CD4-positive, alpha-beta T cell (primary cell): ENCODE results near the gene PGBD1. TPM values are rescaled to one million over a fixed set of nuclear protein-coding genes. Genes with fewer than 3 reads are reported as not detected.
A peak's percentile ranks its signal among the peaks of the same experiment; 100 is the strongest.
"Not testable (repeated sequence)": the region's sequence is repeated elsewhere in the genome, so short reads cannot be mapped to it uniquely, and the experiment has no call there.

Experiments
- ATAC-seq: fragments of 200-7000 bp; cut with Tn5 transposase; one replicate; pipeline ENCODE4 v1.10.0; 2022; ENCODE audit warnings: mild to moderate bottlenecking; ENCODE audit not compliant: poor library complexity
- CTCF ChIA-PET: fragments of 350-600 bp; sonication (Branson Sonifier 250); formaldehyde crosslinking; loops from one replicate; lab custom pipeline; 2021; ENCODE audit warnings: antibody characterized with exemption, inconsistent platforms; lab: Charles Lee
- POLR2A ChIA-PET: fragments of 350-600 bp; sonication (Branson Sonifier 250); formaldehyde crosslinking; loops from one replicate; lab custom pipeline; 2021; ENCODE audit warnings: antibody characterized with exemption, inconsistent platforms; lab: Charles Lee
- DNase-seq, 14 experiments: peaks; one replicate each; pipeline ENCODE4 v3.0.0-alpha.2; 2013 to 2020; ENCODE audit warnings: mixed read lengths in 2 of 14
- H3K27ac ChIP-seq, 2 donors: one replicate each; pipeline versions ENCODE4 v1.5.1 to v1.7.0; 2013; ENCODE audit warnings: low read length in 2 of 2, low read depth in 1 of 2, mild to moderate bottlenecking in 1 of 2
- H3K27me3 ChIP-seq, 2 experiments: 1 replicate in 1 of 2; 2 replicates in 1 of 2; pipeline versions ENCODE4 v1.6.1 to v1.7.0; 2013; ENCODE audit warnings: low read length in 2 of 2, control low read depth in 1 of 2, mild to moderate bottlenecking in 1 of 2, moderate library complexity in 1 of 2; ENCODE audit not compliant: insufficient read depth in 2 of 2, control insufficient read depth in 1 of 2
- H3K36me3 ChIP-seq: one replicate; pipeline ENCODE4 v1.6.1; 2013; ENCODE audit warnings: low read length, control low read depth; ENCODE audit not compliant: insufficient read depth
- H3K4me1 ChIP-seq: one replicate; pipeline ENCODE4 v1.6.1; 2013; ENCODE audit warnings: low read length, control low read depth; ENCODE audit not compliant: insufficient read depth
- H3K4me3 ChIP-seq: one replicate; pipeline ENCODE4 v1.5.1; 2013; ENCODE audit warnings: mild to moderate bottlenecking, low read length, moderate library complexity
- H3K9me3 ChIP-seq, 2 experiments: 1 replicate in 1 of 2; 2 replicates in 1 of 2; pipeline versions ENCODE4 v1.6.1 to v1.7.0; 2013; ENCODE audit warnings: low read length in 2 of 2, mild to moderate bottlenecking in 2 of 2, control low read depth in 1 of 2, moderate library complexity in 1 of 2; ENCODE audit not compliant: control insufficient read depth in 1 of 2, insufficient read depth in 1 of 2
- H3K27ac Mint-ChIP-seq: one replicate; pipeline ENCODE4 v1.8.0; 2020; ENCODE audit warnings: mixed read lengths
- H3K27me3 Mint-ChIP-seq: one replicate; pipeline ENCODE4 v1.8.0; 2021; ENCODE audit warnings: mixed read lengths
- H3K36me3 Mint-ChIP-seq: one replicate; pipeline ENCODE4 v1.8.0; 2021; ENCODE audit warnings: low read depth, mixed read lengths
- H3K4me1 Mint-ChIP-seq: one replicate; pipeline ENCODE4 v1.8.0; 2021; ENCODE audit warnings: low read depth, mixed read lengths
- H3K4me3 Mint-ChIP-seq: one replicate; pipeline ENCODE4 v1.8.0; 2020; ENCODE audit warnings: mild to moderate bottlenecking, mixed read lengths
- H3K9me3 Mint-ChIP-seq: one replicate; pipeline ENCODE4 v1.8.0; 2020; ENCODE audit warnings: mixed read lengths
- CTCF ChIP-seq: fragments of 200-600 bp; IDR thresholded peaks from one replicate; pipeline ENCODE4 v1.8.0; 2022; ENCODE audit warnings: antibody characterized with exemption, mild to moderate bottlenecking
- intact Hi-C, 2 experiments: fragments of 100-400 bp; cut with DNase I in 1 of 2; cut with micrococcal nuclease in 1 of 2; formaldehyde crosslinking; loops; one replicate each; pipeline versions ENCODE4 v1.15.1 to v1.9.0; 2023 to 2025; cut with DNase I, micrococcal nuclease
- total RNA-seq, 174 experiments: library from RNA in 2 of 174; stranded (reverse) in 2 of 174; gene quantifications; one replicate each; pipeline ENCODE4 v1.2.3 and lab custom pipeline; 2021 to 2026

The PGBD1 gene
- total RNA-seq, 2 experiments from 2014 or later: 1.3 to 1.4 TPM

GRCh38 chr6:28303570-28303969 lies 22.2 kb downstream of the PGBD1 start:
- ChIA-PET CTCF (no interaction called here), POLR2A (no interaction called here)
- no peaks in the 10 kb centered on the region for H3K9me3 ChIP-seq
- H3K4me3 Mint-ChIP-seq: no peak overlapping the region
- no peak overlapping the region for H3K4me3 ChIP-seq
- intact Hi-C loops: no loop called here
- H3K27ac ChIP-seq: no peak overlapping the region
- H3K4me1 Mint-ChIP-seq: peaks cover 8% of the 10 kb centered on the region
- H3K27me3 Mint-ChIP-seq: no peaks in the 10 kb centered on the region
- H3K4me1 ChIP-seq: peaks cover 4% of the 10 kb centered on the region
- no peak for TF ChIP-seq CTCF
- no peak overlapping the region for H3K27ac Mint-ChIP-seq
- H3K36me3 Mint-ChIP-seq: no peaks in the 10 kb centered on the region
- no peak for ATAC-seq
- DNase-seq: peak in 1 of 14 experiments; percentile 15
- no peaks in the 10 kb centered on the region for H3K9me3 Mint-ChIP-seq
- H3K36me3 ChIP-seq: no peaks in the 10 kb centered on the region
- no peaks in the 10 kb centered on the region for H3K27me3 ChIP-seq

GRCh38 chr6:28306363-28306762 lies 25.0 kb downstream of the PGBD1 start:
- CTCF ChIA-PET, H3K27me3 ChIP-seq, H3K4me1 ChIP-seq, H3K4me3 Mint-ChIP-seq, ATAC-seq, H3K36me3 Mint-ChIP-seq, H3K9me3 Mint-ChIP-seq, H3K9me3 ChIP-seq, intact Hi-C loops, DNase-seq, H3K4me3 ChIP-seq, H3K4me1 Mint-ChIP-seq, POLR2A ChIA-PET, H3K27ac Mint-ChIP-seq, H3K27ac ChIP-seq, H3K36me3 ChIP-seq: not testable (repeated sequence)
- peaks cover 13% of the 10 kb centered on the region for H3K27me3 Mint-ChIP-seq

GRCh38 chr6:28311139-28311823 lies 29.9 kb downstream of the PGBD1 start:
- H3K27me3 Mint-ChIP-seq: peaks cover 28% of the 10 kb centered on the region
- intact Hi-C loops: no loop called here
- DNase-seq (no peak), ATAC-seq (no peak)
- H3K36me3 ChIP-seq: no peaks in the 10 kb centered on the region
- H3K36me3 Mint-ChIP-seq: no peaks in the 10 kb centered on the region
- no peak overlapping the region for H3K27ac ChIP-seq
- ChIA-PET CTCF (interaction anchor here (1.4 kb wide), 1 partner anchor 13 kb away, joined by 3 read pairs; no protein-coding TSS in a partner anchor), POLR2A (no interaction called here)
- H3K9me3 Mint-ChIP-seq: no peaks in the 10 kb centered on the region
- no peaks in the 10 kb centered on the region for H3K4me1 Mint-ChIP-seq
- H3K4me3 Mint-ChIP-seq: no peak overlapping the region
- H3K27ac Mint-ChIP-seq: no peak overlapping the region
- peaks cover 0 to 6% of the 10 kb centered on the region in 2 experiments for H3K27me3 ChIP-seq
- no peaks in the 10 kb centered on the region for H3K9me3 ChIP-seq
- H3K4me1 ChIP-seq: no peaks in the 10 kb centered on the region
- no peak overlapping the region for H3K4me3 ChIP-seq
- TF ChIP-seq CTCF: no peak

GRCh38 chr6:28312939-28313338 lies 31.6 kb downstream of the PGBD1 start:
- Histone ChIP-seq H3K4me3 (no peak overlapping the region), H3K4me1 (no peaks in the 10 kb centered on the region), H3K27ac (no peak overlapping the region), H3K36me3 (no peaks in the 10 kb centered on the region), H3K9me3 (no peaks in the 10 kb centered on the region), H3K27me3 (peaks cover 0 to 6% of the 10 kb centered on the region in 2 experiments)
- DNase-seq (no peak), ATAC-seq (no peak)
- no peaks in the 10 kb centered on the region for H3K36me3 Mint-ChIP-seq
- POLR2A ChIA-PET: no interaction called here
- no peak overlapping the region for H3K4me3 Mint-ChIP-seq
- TF ChIP-seq CTCF: no peak
- CTCF ChIA-PET: no interaction called here
- peaks cover 28% of the 10 kb centered on the region for H3K27me3 Mint-ChIP-seq
- no peaks in the 10 kb centered on the region for H3K4me1 Mint-ChIP-seq
- intact Hi-C loops: no loop called here
- H3K27ac Mint-ChIP-seq: no peak overlapping the region
- no peaks in the 10 kb centered on the region for H3K9me3 Mint-ChIP-seq
